VCaP (cell line): ENCODE results near the gene TJAP1.
A peak's percentile ranks its signal among the peaks of the same experiment; 100 is the strongest.
"Not testable (repeated sequence)": the region's sequence is repeated elsewhere in the genome, so short reads cannot be mapped to it uniquely, and the experiment has no call there.

Experiments
- H3K27ac ChIP-seq: fragments of 450-650 bp; 2 replicates; pipeline ENCODE4 v1.5.1; 2017
- CTCF ChIP-seq: fragments of 450-650 bp; conservative IDR thresholded peaks from 2 replicates; pipeline ENCODE4 v1.5.1; 2017; ENCODE audit warnings: mild to moderate bottlenecking, moderate library complexity

TJAP1 gene

GRCh38 chr6:43454290-43454695, 23.1 kb upstream of the TJAP1 start:
- peak overlapping the region; percentile 53 for H3K27ac ChIP-seq
- peak; percentile 99 for TF ChIP-seq CTCF

- peak overlapping the region; percentile 53 for H3K27ac ChIP-seq
- TF ChIP-seq CTCF = peak; percentile 31
Observed at GRCh38 chr6:43454696-43455530, 22.5 kb upstream of the TJAP1 start.

GRCh38 chr6:43455531-43456428, 21.6 kb upstream of the TJAP1 start, which contains the start of gene DLK2:
DLK2 (minus strand) TSS chr6:43455548; CDS start chr6:43454825, 723 bp downstream.
- H3K27ac ChIP-seq = peak within 1 kb of the TSS; percentile 53
- no peak for TF ChIP-seq CTCF

GRCh38 chr6:43457643-43458042, 19.7 kb upstream of the TJAP1 start:
- TF ChIP-seq CTCF = no peak
- H3K27ac ChIP-seq = no peak overlapping the region

- not testable (repeated sequence) for H3K27ac ChIP-seq
Observed at GRCh38 chr6:43458154-43458553, 19.2 kb upstream of the TJAP1 start.

- TF ChIP-seq CTCF = no peak
- no peak overlapping the region for H3K27ac ChIP-seq
Observed at GRCh38 chr6:43459535-43459934, 17.8 kb upstream of the TJAP1 start.

GRCh38 chr6:43460032-43460431, 17.3 kb upstream of the TJAP1 start:
- no peak for TF ChIP-seq CTCF
- no peak overlapping the region for H3K27ac ChIP-seq
